ENCODE data around the gene FABP1. TPM values are rescaled to one million over a fixed set of nuclear protein-coding genes. Genes with fewer than 3 reads are reported as not detected.

FABP1 gene
- total RNA-seq = 1,000 to 10,000 TPM in 2 of 4 donors, 100 to 1,000 TPM in 2; 598 to 2,513 (median 1,116) TPM

- peaks cover 0 to 28% (median 4%) of the 10 kb centered on the region in 4 donors for H3K4me1 ChIP-seq
- no peaks in the 10 kb centered on the region for H3K9me3 ChIP-seq
- DNase-seq = peak in 2 of 3 donors; percentile 78 to 79
- peak within 1 kb of the TSS in 3 of 4 donors; percentile 62 to 96 (median 86) for H3K27ac ChIP-seq
- no peaks in the 10 kb centered on the region for H3K27me3 ChIP-seq
- peaks cover 0 to 4% (median 0%) of the 10 kb centered on the region in 3 donors for H3K36me3 ChIP-seq
- TF ChIP-seq POLR2A (IDR thresholded peaks at IDR 0.05) (peak; percentile 95), CTCF (IDR thresholded peaks at IDR 0.05) (peak in 1 of 6 experiments; percentile 1)
- peak within 1 kb of the TSS in 3 of 4 donors; percentile 22 to 67 (median 48) for H3K4me3 ChIP-seq
Measured at GRCh38 chr2:88127888-88128653, at the start of gene FABP1. Gene FABP1 (minus strand): TSS chr2:88128062. CDS start chr2:88128017, 45 bp downstream.

- no peaks in the 10 kb centered on the region for H3K27me3 ChIP-seq
- H3K27ac ChIP-seq = peak overlapping the region in 2 of 4 donors; percentile 69 to 81
- no peaks in the 10 kb centered on the region for H3K9me3 ChIP-seq
Measured at GRCh38 chr2:88177556-88177955, 49.7 kb upstream of the FABP1 start.

GRCh38 chr2:88176352-88176984 is 48.6 kb upstream of the FABP1 start:
- H3K4me3 ChIP-seq = no peak overlapping the region
- no peak for TF ChIP-seq POLR2A (IDR thresholded peaks at IDR 0.05)
- TF ChIP-seq CTCF (IDR thresholded peaks at IDR 0.05) = no peak
- no peaks in the 10 kb centered on the region for H3K27me3 ChIP-seq
- H3K4me1 ChIP-seq = peaks cover 0 to 21% (median 0%) of the 10 kb centered on the region in 4 donors
- no peak for DNase-seq
- H3K9me3 ChIP-seq = no peaks in the 10 kb centered on the region
- H3K36me3 ChIP-seq = no peaks in the 10 kb centered on the region
- no peak overlapping the region for H3K27ac ChIP-seq

More at GRCh38 chr2:88177556-88177955, 49.7 kb upstream of the FABP1 start:
- Histone ChIP-seq H3K4me1 (peaks cover 0 to 21% (median 0%) of the 10 kb centered on the region in 4 donors), H3K4me3 (no peak overlapping the region), H3K36me3 (peaks cover 0 to 1% (median 0%) of the 10 kb centered on the region in 3 donors)
- TF ChIP-seq CTCF (IDR thresholded peaks at IDR 0.05) (no peak), POLR2A (IDR thresholded peaks at IDR 0.05) (no peak)
- DNase-seq = no peak

- no peak for TF ChIP-seq POLR2A (IDR thresholded peaks at IDR 0.05)
- TF ChIP-seq CTCF (IDR thresholded peaks at IDR 0.05) = no peak
- no peaks in the 10 kb centered on the region for H3K27me3 ChIP-seq
- peaks cover 0 to 3% (median 0%) of the 10 kb centered on the region in 4 donors for H3K9me3 ChIP-seq
- no peak overlapping the region for H3K27ac ChIP-seq
- DNase-seq = no peak
- H3K4me3 ChIP-seq = no peak overlapping the region
- H3K36me3 ChIP-seq = no peaks in the 10 kb centered on the region
- peaks cover 0 to 7% (median 0%) of the 10 kb centered on the region in 4 donors for H3K4me1 ChIP-seq
Measured at GRCh38 chr2:88172882-88173281, 45.0 kb upstream of the FABP1 start.

- Histone ChIP-seq H3K4me1 (no peaks in the 10 kb centered on the region), H3K36me3 (no peaks in the 10 kb centered on the region), H3K9me3 (peaks cover 0 to 3% (median 0%) of the 10 kb centered on the region in 4 donors), H3K27me3 (no peaks in the 10 kb centered on the region), H3K27ac (no peak overlapping the region), H3K4me3 (no peak overlapping the region)
- TF ChIP-seq POLR2A (IDR thresholded peaks at IDR 0.05) (no peak), CTCF (IDR thresholded peaks at IDR 0.05) (no peak)
- no peak for DNase-seq
Measured at GRCh38 chr2:88171966-88172365, 44.1 kb upstream of the FABP1 start.

Measured in Peyer's patch (tissue), 4 donors.